ENCODE results near the gene ARHGAP23. TPM values are rescaled to one million over a fixed set of nuclear protein-coding genes. Genes with fewer than 3 reads are reported as not detected.

ARHGAP23 gene
- total RNA-seq, 1 donor from 2014 or later: 25.6 TPM

- H3K27me3 ChIP-seq (ENCODE audit: control insufficient read depth in 3 of 3, insufficient read depth in 3 of 3, low read length in 3 of 3): peaks cover 64 to 72% (median 71%) of the 10 kb centered on the region in 3 donors
- H3K36me3 ChIP-seq (ENCODE audit: control insufficient read depth in 3 of 3, insufficient read depth in 3 of 3, low read length in 3 of 3): no peaks in the 10 kb centered on the region
- peaks cover 24 to 32% (median 25%) of the 10 kb centered on the region in 3 donors for H3K4me1 ChIP-seq (ENCODE audit: control insufficient read depth in 3 of 3, insufficient read depth in 3 of 3, low read length in 3 of 3)
- H3K27ac ChIP-seq (ENCODE audit: low read depth, low read length): no peak overlapping the region
- no peak overlapping the region for H3K4me3 ChIP-seq (ENCODE audit: low read length in 3 of 3)
- H3K9ac ChIP-seq (ENCODE audit: low read depth in 1 of 3, low read length in 3 of 3): no peak overlapping the region
- H3K9me3 ChIP-seq (ENCODE audit: control insufficient read depth in 3 of 3, low read length in 3 of 3): no peaks in the 10 kb centered on the region
Measured at GRCh38 chr17:38560503-38561318, 132.4 kb downstream of the ARHGAP23 start.

GRCh38 chr17:38561416-38562214 lies 133.4 kb downstream of the ARHGAP23 start:
- H3K4me3 ChIP-seq (ENCODE audit: low read length in 3 of 3): no peak overlapping the region
- H3K27me3 ChIP-seq (ENCODE audit: control insufficient read depth in 3 of 3, insufficient read depth in 3 of 3, low read length in 3 of 3): peaks cover 73 to 81% (median 80%) of the 10 kb centered on the region in 3 donors
- H3K4me1 ChIP-seq (ENCODE audit: control insufficient read depth in 3 of 3, insufficient read depth in 3 of 3, low read length in 3 of 3): peaks cover 24 to 32% (median 25%) of the 10 kb centered on the region in 3 donors

More at GRCh38 chr17:38561416-38562214, 133.4 kb downstream of the ARHGAP23 start:
- no peak overlapping the region for H3K27ac ChIP-seq (ENCODE audit: low read depth, low read length)
- no peak overlapping the region for H3K9ac ChIP-seq (ENCODE audit: low read depth in 1 of 3, low read length in 3 of 3)
- no peaks in the 10 kb centered on the region for H3K36me3 ChIP-seq (ENCODE audit: control insufficient read depth in 3 of 3, insufficient read depth in 3 of 3, low read length in 3 of 3)
- no peaks in the 10 kb centered on the region for H3K9me3 ChIP-seq (ENCODE audit: control insufficient read depth in 3 of 3, low read length in 3 of 3)

Other genes with a start within 250 kb of the ARHGAP23 start
- gene TBC1D3, start 235.9 kb upstream of the ARHGAP23 start, total RNA-seq: not detected
- 45.4 TPM for gene MRPL45, start 131.3 kb upstream of the ARHGAP23 start, total RNA-seq
- not detected for gene GPR179, start 84.5 kb upstream of the ARHGAP23 start, total RNA-seq
- 13.0 TPM for gene SOCS7, start 76.6 kb upstream of the ARHGAP23 start, total RNA-seq
- 0.52 TPM for gene SRCIN1, start 177.5 kb downstream of the ARHGAP23 start, total RNA-seq
- gene EPOP, start 246.5 kb downstream of the ARHGAP23 start, total RNA-seq: 0.52 TPM